Prostate gland (tissue), 2 donors: ENCODE data around the gene HSPBP1.

ENCODE experiments used
- CTCF ChIP-seq, 4 experiments: fragments of 200-600 bp in 2 of 4; fragments of 450-650 bp in 2 of 4; sonication (generic) in 2 of 4; IDR thresholded peaks; 1 replicate in 3 of 4; 2 replicates in 1 of 4; pipeline ENCODE4 v1.5.1; 2016 to 2019; ENCODE audit warnings: antibody characterized with exemption in 4 of 4, mild to moderate bottlenecking in 2 of 4, moderate library complexity in 2 of 4
- POLR2A ChIP-seq: fragments of 450-650 bp; IDR thresholded peaks from one replicate; pipeline ENCODE4 v1.6.1; 2016; ENCODE audit warnings: antibody characterized with exemption, mild to moderate bottlenecking

- no peak for TF ChIP-seq CTCF (IDR thresholded peaks at IDR 0.05)
- no peak for TF ChIP-seq POLR2A
Measured at GRCh38 chr19:55240713-55241020, 39.2 kb downstream of the HSPBP1 start.
